H1 (cell line): ENCODE measurements around the gene HCST. TPM values are rescaled to one million over a fixed set of nuclear protein-coding genes. Genes with fewer than 3 reads are reported as not detected.

Experiments used
- CHD7 ChIP-seq: fragments of 300-600 bp; sonication (generic); IDR thresholded peaks from 2 replicates; pipeline ENCODE4 v1.7.1; 2012; ENCODE audit warnings: low read length, moderate library complexity, mild to moderate bottlenecking, inconsistent platforms; ENCODE audit not compliant: insufficient replicate concordance
- EGR1 ChIP-seq: IDR thresholded peaks from 2 replicates; pipeline ENCODE4 v1.6.1; 2011; ENCODE audit warnings: low read depth, low read length, borderline replicate concordance
- KDM1A ChIP-seq: fragments of 200-600, 300-600 bp; sonication (generic); IDR thresholded peaks from 2 replicates; pipeline ENCODE4 v1.7.1; 2016; ENCODE audit warnings: mild to moderate bottlenecking, low read length, borderline replicate concordance
- PHF8 ChIP-seq: fragments of 200-600 bp; sonication (generic); conservative IDR thresholded peaks from 2 replicates; pipeline ENCODE4 v1.7.1; 2012; ENCODE audit warnings: low read depth, mild to moderate bottlenecking, inconsistent platforms, low read length, moderate library complexity
- POU5F1 ChIP-seq: IDR thresholded peaks from 2 replicates; pipeline ENCODE4 v1.6.1; 2011; ENCODE audit warnings: low read depth, mild to moderate bottlenecking, low read length, moderate library complexity
- SP2 ChIP-seq: IDR thresholded peaks from 2 replicates; pipeline ENCODE4 v1.6.1; 2012; ENCODE audit warnings: mild to moderate bottlenecking, low read length, inconsistent platforms
- SRF ChIP-seq: IDR thresholded peaks from 2 replicates; pipeline ENCODE4 v1.6.1; 2011; ENCODE audit warnings: mild to moderate bottlenecking, low read depth, low read length, moderate library complexity
- polyA plus RNA-seq, 7 experiments: library from polyadenylated mRNA; depleted of rRNA in 3 of 7; stranded (reverse) in 5 of 7; unstranded in 2 of 7; fragments of >200 nt in 5 of 7; fragments of 200-250 nt in 2 of 7; gene quantifications; 1 replicate in 5 of 7; 2 replicates in 1 of 7; 4 replicates in 1 of 7; pipeline versions ENCODE4 v1.2.1 to v1.2.3, GENCODE V29; 2011 to 2013; ENCODE audit warnings: missing spikeins in 2 of 7, mixed read lengths in 2 of 7
- total RNA-seq: library from RNA; stranded (reverse); fragmentation: NEBNext Ultra II Directional; extraction: Animal tissue kit (Norgen Biotek cat#: 25700); gene quantifications from 2 replicates; pipeline ENCODE4 v1.2.1, GENCODE V29; 2021

Gene HCST
- total and polyA plus RNA-seq, 2 of the 8 experiments (the other 6 are each of a cell fraction or from before 2014, with no cell fraction given): 2.8 TPM; not detected in 1

- TF ChIP-seq CHD7 (no peak), SP2 (no peak), KDM1A (no peak), PHF8 (no peak), SRF (no peak), POU5F1 (no peak), EGR1 (no peak)
Measured at GRCh38 chr19:35887197-35887596, 15.1 kb upstream of the HCST start (continued).
